ENCODE measurements around the gene BCLAF1.

DNA sequence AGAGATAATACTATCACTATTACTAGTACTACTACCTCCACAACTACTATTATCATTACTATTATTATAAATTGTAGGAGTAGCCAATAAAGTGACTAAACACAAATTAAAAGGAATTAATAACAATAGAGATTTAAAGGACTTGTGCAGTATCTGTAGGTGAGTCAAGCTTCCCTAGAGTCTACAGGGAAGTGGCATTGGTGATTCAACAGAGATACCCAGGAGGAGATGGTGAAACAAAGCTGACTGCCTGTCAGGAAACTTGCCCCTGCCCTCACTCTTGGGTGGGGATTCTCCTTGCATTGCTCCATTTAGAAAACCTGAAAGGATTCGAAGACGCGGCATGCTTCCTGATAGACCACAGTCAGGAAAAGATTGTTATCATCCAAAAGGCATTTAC, 23.3 kb upstream of the BCLAF1 start:
- TF ChIP-seq, protein P1, sequence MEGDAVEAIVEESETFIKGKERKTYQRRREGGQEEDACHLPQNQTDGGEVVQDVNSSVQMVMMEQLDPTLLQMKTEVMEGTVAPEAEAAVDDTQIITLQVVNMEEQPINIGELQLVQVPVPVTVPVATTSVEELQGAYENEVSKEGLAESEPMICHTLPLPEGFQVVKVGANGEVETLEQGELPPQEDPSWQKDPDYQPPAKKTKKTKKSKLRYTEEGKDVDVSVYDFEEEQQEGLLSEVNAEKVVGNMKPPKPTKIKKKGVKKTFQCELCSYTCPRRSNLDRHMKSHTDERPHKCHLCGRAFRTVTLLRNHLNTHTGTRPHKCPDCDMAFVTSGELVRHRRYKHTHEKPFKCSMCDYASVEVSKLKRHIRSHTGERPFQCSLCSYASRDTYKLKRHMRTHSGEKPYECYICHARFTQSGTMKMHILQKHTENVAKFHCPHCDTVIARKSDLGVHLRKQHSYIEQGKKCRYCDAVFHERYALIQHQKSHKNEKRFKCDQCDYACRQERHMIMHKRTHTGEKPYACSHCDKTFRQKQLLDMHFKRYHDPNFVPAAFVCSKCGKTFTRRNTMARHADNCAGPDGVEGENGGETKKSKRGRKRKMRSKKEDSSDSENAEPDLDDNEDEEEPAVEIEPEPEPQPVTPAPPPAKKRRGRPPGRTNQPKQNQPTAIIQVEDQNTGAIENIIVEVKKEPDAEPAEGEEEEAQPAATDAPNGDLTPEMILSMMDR (conservative IDR thresholded peaks at IDR 0.05 in 1 of 2, IDR thresholded peaks at IDR 0.05 in 1 of 2; ENCODE audit: extremely low read depth in 1 of 2, insufficient read depth in 1 of 2, low read depth in 1 of 2, low read length in 2 of 2): no peak
- TF ChIP-seq EZH2 (IDR thresholded peaks at IDR 0.05; ENCODE audit: borderline replicate concordance, low read length): no peak
